ENCODE measurements around the gene SMIM1.

SMIM1 gene

GRCh38 chr1:3756394-3756793 is 16.2 kb upstream of the SMIM1 start:
- no peak for DNase-seq (ENCODE audit: low spot score)

GRCh38 chr1:3759164-3759563 is 13.4 kb upstream of the SMIM1 start:
- DNase-seq (ENCODE audit: low spot score), result no peak

- no peak for DNase-seq (ENCODE audit: low spot score)
Observed at GRCh38 chr1:3759796-3760195, 12.8 kb upstream of the SMIM1 start.

DNA sequence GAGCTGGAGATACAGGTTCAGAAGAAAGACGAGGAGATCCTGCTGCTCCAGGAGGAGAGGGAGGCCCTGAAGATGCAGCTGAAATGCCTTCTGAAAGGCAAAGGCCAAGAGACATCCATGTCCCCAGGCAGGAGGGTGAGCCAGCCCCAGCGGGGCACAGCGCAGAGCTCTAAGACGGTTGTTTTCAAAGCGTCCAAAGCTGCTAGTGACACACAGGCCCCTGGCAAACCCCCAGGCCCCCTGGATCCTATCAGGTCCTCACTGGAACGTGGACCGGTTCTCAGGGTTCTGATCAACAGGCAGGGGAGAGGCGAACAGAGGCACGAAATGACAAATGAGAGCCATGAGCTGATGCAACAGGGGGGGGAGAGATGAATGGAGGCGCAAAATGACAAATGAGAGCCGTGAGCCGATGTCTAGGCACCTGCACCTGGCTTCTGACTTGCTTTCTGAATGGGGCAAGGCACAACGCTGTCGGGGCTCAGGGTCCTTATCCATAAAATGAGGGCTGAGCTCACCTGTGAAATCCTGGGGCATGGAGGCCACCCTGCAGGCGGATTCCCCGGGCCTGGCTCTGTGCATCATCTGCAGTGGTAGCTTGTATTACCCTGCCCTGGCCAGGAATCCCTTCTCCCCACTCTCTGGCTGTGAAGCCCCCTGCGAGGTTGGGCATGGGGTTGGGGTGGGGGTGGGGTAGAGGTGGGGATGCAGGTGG is 11.1 kb upstream of the SMIM1 start:
- no peak for DNase-seq (ENCODE audit: low spot score)

DNA sequence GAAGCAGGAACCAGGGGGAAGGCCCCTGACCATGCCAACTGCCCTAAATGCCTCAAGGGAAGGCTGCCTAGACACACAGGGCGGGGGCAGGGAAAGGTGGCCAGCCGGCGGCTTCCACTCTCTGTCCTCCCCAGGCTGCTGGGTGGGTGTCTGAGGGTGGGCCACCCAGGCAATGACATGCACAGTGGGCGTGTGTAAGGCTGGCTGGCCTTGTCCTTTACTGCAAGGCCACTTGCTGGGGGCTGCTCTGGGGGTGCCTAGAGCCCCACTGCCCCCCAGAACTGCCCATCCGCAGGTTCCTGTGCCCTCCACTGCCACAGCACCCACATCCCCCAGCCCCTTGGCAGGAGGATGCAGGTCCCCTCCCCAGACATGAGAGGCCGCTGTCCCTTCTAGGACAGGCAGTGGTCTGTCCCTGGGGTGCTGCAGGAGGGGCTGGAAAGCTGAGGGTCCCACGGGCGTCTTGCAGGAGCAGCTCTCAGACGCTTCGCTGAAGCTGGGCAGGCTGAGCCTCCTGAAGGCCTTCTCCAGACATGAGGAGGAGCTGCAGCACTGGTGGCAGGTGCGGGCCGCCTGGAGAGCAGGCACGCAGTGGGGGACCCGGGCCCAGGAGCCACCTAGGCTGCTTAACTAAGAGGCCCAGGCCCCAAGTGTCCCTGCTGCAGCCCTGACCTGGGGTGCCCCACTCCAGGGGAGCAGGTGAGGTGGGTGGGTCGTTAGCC is 10.2 kb upstream of the SMIM1 start:
- DNase-seq (ENCODE audit: low spot score), result no peak

- DNase-seq (ENCODE audit: low spot score), result no peak
Observed at GRCh38 chr1:3762873-3763228, 9.7 kb upstream of the SMIM1 start.

GRCh38 chr1:3763351-3764125 is 9.0 kb upstream of the SMIM1 start:
- DNase-seq (ENCODE audit: low spot score), result no peak

- DNase-seq (ENCODE audit: low spot score), result no peak
Observed at GRCh38 chr1:3767328-3767925, 5.1 kb upstream of the SMIM1 start.

DNA sequence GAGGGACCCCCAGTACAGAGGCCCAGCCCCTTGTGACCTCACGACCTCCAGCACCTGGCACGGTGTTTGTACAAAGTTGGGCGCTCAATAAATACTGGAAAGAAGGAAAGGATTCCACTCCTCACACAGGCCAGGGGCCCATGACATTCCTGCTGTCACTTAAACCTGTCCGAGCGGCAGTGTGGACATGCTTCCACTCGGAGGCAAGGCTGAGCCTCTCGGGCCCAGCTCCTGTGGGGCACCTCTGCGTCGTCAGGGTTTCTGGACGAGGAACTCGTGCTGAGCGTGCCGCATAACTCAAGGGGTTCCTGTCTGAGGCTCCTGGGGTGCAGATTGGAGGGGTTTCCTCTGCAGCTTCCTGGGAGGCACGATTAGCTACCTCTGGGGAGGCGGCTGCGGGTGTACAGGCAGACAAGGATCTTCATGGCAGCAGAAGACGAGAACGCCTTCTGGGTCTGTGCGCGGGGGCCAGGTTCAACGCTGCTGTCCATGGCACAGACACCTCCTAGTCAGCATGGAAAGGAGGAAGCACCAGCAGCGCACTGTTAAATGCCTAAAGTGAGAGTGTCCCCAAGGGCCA is 3.6 kb upstream of the SMIM1 start:
- DNase-seq (ENCODE audit: low spot score), result no peak

GRCh38 chr1:3770047-3770765 is 2.3 kb upstream of the SMIM1 start:
- DNase-seq (ENCODE audit: low spot score), result no peak

- DNase-seq (ENCODE audit: low spot score), result no peak
Observed at GRCh38 chr1:3771108-3772026, 1.2 kb upstream of the SMIM1 start.

GRCh38 chr1:3772027-3772714 is 378 bp upstream of the SMIM1 start:
- peak; percentile 78 for DNase-seq (ENCODE audit: low spot score)

DNA sequence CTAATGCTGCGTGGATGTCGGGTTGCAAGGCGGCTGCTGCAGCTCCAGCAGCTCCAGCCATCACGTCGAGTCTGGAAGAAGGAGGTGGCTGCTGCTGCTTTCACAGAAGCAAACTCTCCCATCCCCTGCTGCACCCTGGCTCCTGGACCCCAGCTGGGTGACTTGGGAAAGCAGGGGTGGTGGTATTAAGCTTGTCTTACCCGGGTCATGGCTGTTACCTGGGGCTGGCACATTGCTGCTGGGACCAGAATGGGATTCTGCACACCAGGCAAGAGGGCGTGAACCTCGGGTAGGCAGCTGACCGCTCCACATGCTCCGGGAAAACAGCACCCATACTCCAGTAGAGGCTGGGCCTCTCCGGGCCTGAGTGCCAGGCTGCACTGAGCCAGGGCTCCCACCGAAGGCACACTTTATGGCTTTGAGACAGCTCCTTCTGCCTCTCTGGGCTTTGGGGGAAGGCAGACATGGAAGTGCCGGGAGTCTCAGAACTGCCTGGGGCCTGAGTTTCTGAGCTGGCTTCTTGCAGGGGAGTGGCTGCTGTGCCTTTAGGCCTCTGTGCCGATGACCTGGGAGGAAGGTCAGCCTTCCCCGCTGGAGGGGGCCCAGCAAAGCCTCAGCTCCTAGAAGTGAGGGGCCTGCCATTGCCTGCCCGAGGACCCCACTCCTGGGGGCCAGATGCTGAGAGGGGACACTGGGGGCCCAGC is 1.2 kb downstream of the SMIM1 start:
- DNase-seq (ENCODE audit: low spot score), result no peak

GRCh38 chr1:3774276-3774945 is 1.9 kb downstream of the SMIM1 start:
- DNase-seq (ENCODE audit: low spot score), result no peak

DNA sequence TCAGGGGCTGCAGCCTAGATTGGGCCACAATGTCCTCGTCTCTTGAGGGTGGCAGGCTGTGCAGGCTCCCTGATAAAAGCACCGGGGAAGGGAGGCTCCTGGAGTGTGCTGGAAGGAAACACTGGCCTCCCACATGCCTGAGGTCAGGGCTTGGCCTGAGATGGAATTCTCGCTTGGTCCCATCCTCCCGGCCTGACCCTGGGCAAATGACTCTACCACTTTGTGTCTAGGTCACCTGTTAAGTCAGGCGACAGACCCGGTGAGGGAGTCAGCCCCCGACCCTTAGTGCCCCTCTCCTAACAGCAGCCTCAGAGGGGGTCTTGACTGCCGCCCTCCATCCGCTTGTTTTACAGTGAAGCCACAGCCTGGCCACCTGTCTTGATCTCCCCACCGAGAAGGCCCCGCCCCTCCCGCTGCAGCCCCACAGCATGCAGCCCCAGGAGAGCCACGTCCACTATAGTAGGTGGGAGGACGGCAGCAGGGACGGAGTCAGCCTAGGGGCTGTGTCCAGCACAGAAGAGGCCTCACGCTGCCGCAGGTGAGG is 2.5 kb downstream of the SMIM1 start:
- DNase-seq (ENCODE audit: low spot score), result peak; percentile 33

DNA sequence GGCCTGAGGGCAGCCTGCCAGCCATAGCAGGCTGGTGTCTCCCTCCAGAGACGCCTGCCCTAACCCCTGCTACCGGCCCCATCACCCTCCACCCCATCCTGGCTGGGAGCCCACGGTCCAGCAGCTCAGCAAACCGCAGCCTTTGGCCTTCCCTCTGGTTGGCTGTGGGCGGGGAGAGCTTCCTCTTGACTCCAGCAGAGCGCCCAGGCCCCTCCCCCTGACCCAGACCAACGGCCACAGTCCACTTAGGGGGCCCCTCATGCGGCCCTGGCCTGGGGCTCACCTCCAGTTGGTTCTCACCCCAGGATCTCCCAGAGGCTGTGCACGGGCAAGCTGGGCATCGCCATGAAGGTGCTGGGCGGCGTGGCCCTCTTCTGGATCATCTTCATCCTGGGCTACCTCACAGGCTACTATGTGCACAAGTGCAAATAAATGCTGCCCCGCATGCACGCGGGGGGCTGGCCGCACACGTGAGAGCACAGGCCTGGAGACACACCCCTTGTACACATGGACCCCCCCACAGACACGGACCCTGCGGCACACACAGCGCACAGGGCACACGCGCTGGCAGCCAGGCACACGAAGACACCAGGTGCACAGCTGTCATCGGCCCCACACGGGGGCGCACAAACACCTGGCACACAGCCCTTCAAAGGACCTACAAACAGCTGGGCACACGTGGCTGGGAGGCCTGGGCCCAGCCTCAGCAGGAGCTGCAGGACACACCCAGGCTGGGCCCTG is 3.1 kb downstream of the SMIM1 start:
- DNase-seq (ENCODE audit: low spot score), result peak; percentile 89

DNA sequence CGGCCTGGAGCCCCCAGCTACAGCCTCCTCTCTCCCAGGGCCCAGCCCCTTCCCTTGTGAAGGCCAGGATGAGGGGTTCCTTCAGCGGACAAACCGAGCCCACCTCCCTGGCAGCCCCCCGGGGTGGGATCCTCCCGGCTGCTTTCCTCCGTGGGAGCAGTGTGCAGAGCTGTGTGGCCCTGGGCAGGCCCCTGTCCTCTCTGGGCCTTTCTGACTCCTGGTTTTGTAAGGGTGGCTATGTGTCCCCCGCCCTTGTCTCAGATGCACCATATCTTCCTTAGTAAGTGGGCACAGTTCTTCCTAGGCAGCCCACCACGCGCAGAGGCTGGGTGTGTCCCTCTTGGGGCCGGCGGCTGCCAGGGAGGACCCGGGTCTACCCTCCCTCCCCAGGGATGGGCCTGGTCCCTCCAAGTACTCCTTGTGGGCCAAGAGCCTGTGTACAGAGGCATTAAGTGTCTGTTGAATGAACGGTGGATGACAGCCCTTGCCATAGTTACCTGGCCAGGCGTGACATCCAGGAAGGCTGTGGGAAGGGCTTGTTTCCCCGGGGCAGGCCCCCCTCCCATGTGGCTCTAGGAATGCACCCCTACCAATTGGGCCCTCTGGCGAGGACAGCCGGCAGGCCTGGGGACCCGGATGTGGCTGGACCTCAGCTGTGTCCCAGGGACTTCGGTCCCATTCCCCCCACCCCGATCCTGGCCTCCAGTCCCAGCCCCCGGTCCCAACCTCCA is 3.8 kb downstream of the SMIM1 start:
- DNase-seq (ENCODE audit: low spot score), result no peak
